GM12873 (cell line): ENCODE results near the gene CACNA1C.

Experiments
- CTCF ChIP-seq: IDR thresholded peaks from 2 replicates; pipeline ENCODE4 v1.5.1; 2012; ENCODE audit warnings: low read depth, mild to moderate bottlenecking, moderate library complexity, low read length, control low read depth; ENCODE audit not compliant: insufficient read depth; ENCODE audit errors: missing control alignments

The CACNA1C gene

DNA sequence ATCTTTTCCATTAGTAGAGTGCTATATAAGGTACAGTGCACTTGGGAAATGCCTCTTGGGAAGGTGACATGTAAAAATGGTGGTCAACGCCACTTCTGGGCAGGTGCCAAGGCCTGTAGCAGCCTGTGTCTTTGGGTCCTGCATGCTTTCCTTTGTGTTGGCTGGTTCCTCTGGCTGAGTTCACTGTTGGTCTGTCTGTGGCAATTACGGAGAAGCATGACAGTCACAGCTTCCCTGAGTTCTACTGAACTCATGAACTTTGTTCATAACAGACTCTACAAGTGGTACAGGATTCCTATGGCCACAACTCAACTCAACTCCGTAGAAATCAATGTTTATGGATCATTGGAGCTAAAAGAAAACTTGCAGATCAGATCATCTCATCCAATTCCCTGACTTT lies 98.0 kb downstream of the CACNA1C start:
- no peak for TF ChIP-seq CTCF

DNA sequence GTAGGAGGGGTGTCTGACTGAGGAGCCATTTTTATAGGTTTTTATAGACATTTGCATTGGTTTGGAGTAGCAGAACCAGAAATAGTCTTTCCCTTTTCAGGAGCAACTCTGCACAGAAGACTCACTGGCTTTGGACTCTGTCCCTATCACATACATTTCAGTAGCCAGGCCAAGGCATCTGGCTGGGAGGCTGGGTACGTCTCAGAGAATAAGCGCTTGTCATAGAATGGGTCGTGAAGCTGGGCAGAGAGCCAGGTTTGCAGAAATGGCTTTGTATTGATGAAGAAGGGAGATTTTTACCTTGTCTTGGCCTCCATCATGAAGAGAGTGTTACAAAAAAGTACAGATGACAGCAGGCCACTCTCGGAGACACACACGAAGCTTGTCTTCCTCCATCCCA lies 98.6 kb downstream of the CACNA1C start:
- no peak for TF ChIP-seq CTCF

DNA sequence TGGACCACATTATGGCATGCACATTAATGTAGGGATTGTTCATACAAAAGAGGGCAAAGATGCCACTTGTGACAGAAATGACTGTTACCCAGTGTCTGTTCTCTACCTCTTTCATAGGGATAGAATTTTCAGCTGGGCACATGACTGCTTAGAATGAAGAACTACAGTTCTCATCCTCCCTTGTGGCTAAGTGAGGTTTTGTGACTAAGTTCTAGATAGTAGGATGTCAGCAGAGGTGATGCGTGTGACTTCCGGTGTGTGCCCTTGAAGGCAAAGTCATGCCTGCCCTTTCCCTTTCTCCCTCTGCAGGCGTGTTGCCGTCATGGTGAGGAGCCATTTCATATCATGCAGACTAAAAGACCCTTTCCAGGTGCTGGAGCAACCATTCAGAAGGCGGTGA lies 99.3 kb downstream of the CACNA1C start:
- TF ChIP-seq CTCF = peak; percentile 34

DNA sequence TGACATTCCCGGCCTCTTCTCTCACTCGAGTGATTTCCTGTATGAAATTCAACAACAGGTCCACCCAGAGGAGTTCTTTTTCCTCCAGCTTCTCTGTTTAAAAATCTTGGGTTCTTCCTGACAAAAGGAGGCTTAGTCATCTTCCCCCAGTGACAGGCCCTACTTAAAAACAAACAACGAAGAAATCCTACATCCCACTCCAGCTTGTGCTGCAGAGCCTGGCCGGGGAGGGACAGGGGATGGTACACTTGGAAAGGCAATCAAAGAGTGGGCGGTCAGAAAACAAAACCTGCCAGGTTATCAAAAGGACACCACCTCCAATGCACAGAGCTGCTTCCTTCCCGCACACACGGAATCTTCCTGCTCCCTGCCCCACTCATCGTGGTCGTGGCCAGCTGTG lies 101.3 kb downstream of the CACNA1C start:
- TF ChIP-seq CTCF = no peak

GRCh38 chr12:2154521-2154920 lies 101.7 kb downstream of the CACNA1C start:
- no peak for TF ChIP-seq CTCF

- TF ChIP-seq CTCF = no peak
These were observed 103.5 kb downstream of the CACNA1C start for GRCh38 chr12:2156333-2156732.

GRCh38 chr12:2160043-2160442 lies 107.3 kb downstream of the CACNA1C start:
- TF ChIP-seq CTCF = no peak
